OCI-LY1 (cell line): Measurements from ENCODE around the gene TLE7.

Experiments
- H2AFZ ChIP-seq: fragments of 200-600 bp; sonication (generic), shearing (Covaris generic); 2 replicates; pipeline ENCODE4 v1.6.0; 2014; ENCODE audit warnings: antibody characterized with exemption, mild to moderate bottlenecking, low read length
- H3F3A ChIP-seq: fragments of 200-600 bp; sonication (generic), shearing (Covaris generic); 2 replicates; pipeline ENCODE4 v1.6.0; 2014; ENCODE audit warnings: mild to moderate bottlenecking, antibody characterized with exemption, low read length, moderate library complexity; ENCODE audit not compliant: insufficient read depth
- H3K27ac ChIP-seq: fragments of 200-600 bp; sonication (generic); 2 replicates; pipeline ENCODE4 v1.5.1; 2014; ENCODE audit warnings: low read length, mixed run types, mild to moderate bottlenecking, low read depth; ENCODE audit not compliant: poor library complexity, severe bottlenecking
- H3K27me3 ChIP-seq: fragments of 200-600 bp; sonication (generic); 2 replicates; pipeline ENCODE4 v1.6.0; 2014; ENCODE audit warnings: antibody characterized with exemption, mild to moderate bottlenecking, low read length, moderate library complexity; ENCODE audit not compliant: insufficient read depth
- H3K36me3 ChIP-seq: fragments of 200-600 bp; sonication (generic); 2 replicates; pipeline ENCODE4 v1.6.1; 2014; ENCODE audit warnings: mild to moderate bottlenecking, antibody characterized with exemption, low read length, moderate library complexity, mixed read lengths; ENCODE audit not compliant: insufficient read depth
- H3K4me1 ChIP-seq: fragments of 200-600 bp; sonication (generic); 2 replicates; pipeline ENCODE4 v1.5.1; 2014; ENCODE audit warnings: mild to moderate bottlenecking, low read length, moderate library complexity; ENCODE audit not compliant: insufficient read depth, severe bottlenecking
- H3K4me2 ChIP-seq: fragments of 200-600 bp; sonication (generic), shearing (Covaris generic); 2 replicates; pipeline ENCODE4 v1.6.1; 2014; ENCODE audit warnings: low read length
- H3K4me3 ChIP-seq: fragments of 200-600 bp; sonication (generic); 2 replicates; pipeline ENCODE4 v1.5.1; 2014; ENCODE audit warnings: low read length, low read depth, mild to moderate bottlenecking, mixed read lengths; ENCODE audit not compliant: poor library complexity, severe bottlenecking
- H3K79me2 ChIP-seq: fragments of 200-600 bp; shearing (Covaris generic); 2 replicates; pipeline ENCODE4 v1.6.1; 2016; ENCODE audit warnings: mixed run types, low read length, mixed read lengths; ENCODE audit not compliant: insufficient read depth
- H3K9ac ChIP-seq: fragments of 200-600 bp; sonication (generic), shearing (Covaris generic); 2 replicates; pipeline ENCODE4 v1.6.1; 2014; ENCODE audit warnings: mild to moderate bottlenecking, low read length, mixed read lengths
- H3K9me2 ChIP-seq: fragments of 200-600 bp; sonication (generic), shearing (Covaris generic); 2 replicates; pipeline ENCODE4 v1.6.1; 2014; ENCODE audit warnings: low read depth, mild to moderate bottlenecking, low read length, mixed read lengths
- H3K9me3 ChIP-seq: fragments of 200-600 bp; shearing (Covaris generic); 2 replicates; pipeline ENCODE4 v1.6.1; 2014; ENCODE audit warnings: low read length, mixed read lengths
- H4K20me1 ChIP-seq: fragments of 200-600 bp; sonication (generic), shearing (Covaris generic); 2 replicates; pipeline ENCODE4 v1.6.0; 2016; ENCODE audit warnings: mild to moderate bottlenecking, low read length; ENCODE audit not compliant: insufficient read depth
- CTCF ChIP-seq: fragments of 200-600 bp; sonication (generic), shearing (Covaris generic); IDR thresholded peaks from 2 replicates; pipeline ENCODE4 v1.5.1; 2017; ENCODE audit warnings: mild to moderate bottlenecking, antibody characterized with exemption, low read length, moderate library complexity, mixed read lengths
- EZH2 ChIP-seq: fragments of 200-600 bp; sonication (generic), shearing (Covaris generic); IDR thresholded peaks from 2 replicates; pipeline ENCODE4 v1.8.0; 2017; ENCODE audit warnings: borderline replicate concordance, mixed run types, mild to moderate bottlenecking, antibody characterized with exemption, low read length, moderate library complexity, mixed read lengths

Gene TLE7

GRCh38 chr16:71456801-71457200 is 14.9 kb upstream of the TLE7 start:
- peaks cover 48% of the 10 kb centered on the region for H3K36me3 ChIP-seq
- H3K9ac ChIP-seq, result no peak overlapping the region
- no peak overlapping the region for H3K4me2 ChIP-seq
- peaks cover 14% of the 10 kb centered on the region for H3K4me1 ChIP-seq
- no peaks in the 10 kb centered on the region for H3K9me2 ChIP-seq
- H3K9me3 ChIP-seq, result peaks cover 3% of the 10 kb centered on the region; the same call in 1 of the 2 replicates
- H3F3A ChIP-seq, result no peaks in the 10 kb centered on the region
- no peaks in the 10 kb centered on the region for H3K27me3 ChIP-seq
- no peak overlapping the region for H3K27ac ChIP-seq
- 0 out of 2 replicates have a peak, but pooled peaks cover 12% of the 10 kb centered on the region for H3K79me2 ChIP-seq
- H2AFZ ChIP-seq, result no peak overlapping the region
- no peaks in the 10 kb centered on the region for H4K20me1 ChIP-seq
- TF ChIP-seq EZH2, result no peak
- no peak for TF ChIP-seq CTCF
- H3K4me3 ChIP-seq, result no peak overlapping the region

- Histone ChIP-seq H3F3A (no peaks in the 10 kb centered on the region), H3K27me3 (no peaks in the 10 kb centered on the region), H2AFZ (no peak overlapping the region), H3K4me1 (no peaks in the 10 kb centered on the region), H3K27ac (no peak overlapping the region), H3K79me2 (no peaks in the 10 kb centered on the region), H3K9ac (no peak overlapping the region), H3K9me2 (no peaks in the 10 kb centered on the region), H3K4me2 (no peak overlapping the region), H3K4me3 (no peak overlapping the region), H3K9me3 (peaks cover 31% of the 10 kb centered on the region), H4K20me1 (no peaks in the 10 kb centered on the region), H3K36me3 (peaks cover 85% of the 10 kb centered on the region)
- TF ChIP-seq EZH2 (no peak), CTCF (no peak)
Observed at GRCh38 chr16:71453036-71453435, 11.2 kb upstream of the TLE7 start.

GRCh38 chr16:71449020-71449419 is 7.2 kb upstream of the TLE7 start:
- no peaks in the 10 kb centered on the region for H3K27me3 ChIP-seq
- H3K9ac ChIP-seq, result no peak overlapping the region
- no peaks in the 10 kb centered on the region for H3K4me1 ChIP-seq
- H3K79me2 ChIP-seq, result no peaks in the 10 kb centered on the region
- no peaks in the 10 kb centered on the region for H4K20me1 ChIP-seq
- TF ChIP-seq CTCF (no peak), EZH2 (no peak)
- H3K9me2 ChIP-seq, result no peaks in the 10 kb centered on the region
- H3K4me2 ChIP-seq, result no peak overlapping the region
- H2AFZ ChIP-seq, result no peak overlapping the region
- H3K36me3 ChIP-seq, result peaks cover 64% of the 10 kb centered on the region
- no peak overlapping the region for H3K4me3 ChIP-seq
- no peaks in the 10 kb centered on the region for H3F3A ChIP-seq
- H3K9me3 ChIP-seq, result peaks cover 47% of the 10 kb centered on the region
- no peak overlapping the region for H3K27ac ChIP-seq
